HTR-8/SVneo (cell line): Measurements from ENCODE around the gene DNAH1.

Source experiments
- DNase-seq: peaks from one replicate; pipeline ENCODE4 v3.0.0; 2011; ENCODE audit warnings: low spot score, mixed read lengths; ENCODE audit not compliant: insufficient read length
- FAIRE-seq: peaks from 2 replicates; lab custom pipeline; 2011; peaks lifted over from hg19 to GRCh38; lab: Jason Lieb, UNC

The DNAH1 gene

GRCh38 chr3:52310861-52311575 is 5.1 kb upstream of the DNAH1 start:
- DNase-seq (no peak), FAIRE-seq (peak; percentile 59)

GRCh38 chr3:52311576-52312119 is 4.5 kb upstream of the DNAH1 start:
- no peak for FAIRE-seq
- no peak for DNase-seq

- DNase-seq = no peak
- no peak for FAIRE-seq
Observed at GRCh38 chr3:52313188-52313773, 2.8 kb upstream of the DNAH1 start.

- FAIRE-seq (peak; percentile 79), DNase-seq (peak; percentile 51)
Observed at GRCh38 chr3:52313774-52314188, 2.3 kb upstream of the DNAH1 start.

- FAIRE-seq (peak; percentile 64), DNase-seq (no peak)
Observed at GRCh38 chr3:52314489-52314888, 1.6 kb upstream of the DNAH1 start.

GRCh38 chr3:52315006-52315405 is 1.1 kb upstream of the DNAH1 start:
- DNase-seq = no peak
- FAIRE-seq = no peak

GRCh38 chr3:52317208-52318000 is 1.3 kb downstream of the DNAH1 start:
- DNase-seq (no peak), FAIRE-seq (no peak)

- FAIRE-seq (no peak), DNase-seq (no peak)
Observed at GRCh38 chr3:52318186-52318816, 2.2 kb downstream of the DNAH1 start.

GRCh38 chr3:52319921-52320595 is 3.9 kb downstream of the DNAH1 start:
- no peak for FAIRE-seq
- no peak for DNase-seq

GRCh38 chr3:52321481-52321880 is 5.4 kb downstream of the DNAH1 start:
- no peak for FAIRE-seq
- DNase-seq = no peak

GRCh38 chr3:52322466-52322865 is 6.3 kb downstream of the DNAH1 start:
- FAIRE-seq (peak; percentile 9), DNase-seq (no peak)

- no peak for DNase-seq
- peak; percentile 16 for FAIRE-seq
Observed at GRCh38 chr3:52323526-52324295, 7.6 kb downstream of the DNAH1 start.

GRCh38 chr3:52324676-52325075 is 8.6 kb downstream of the DNAH1 start:
- DNase-seq = no peak
- FAIRE-seq = no peak

- FAIRE-seq (no peak), DNase-seq (no peak)
Observed at GRCh38 chr3:52325686-52326085, 9.6 kb downstream of the DNAH1 start.

- FAIRE-seq (no peak), DNase-seq (no peak)
Observed at GRCh38 chr3:52326976-52327375, 10.9 kb downstream of the DNAH1 start.

GRCh38 chr3:52327486-52328290 is 11.6 kb downstream of the DNAH1 start:
- no peak for FAIRE-seq

GRCh38 chr3:52328536-52329080 is 12.5 kb downstream of the DNAH1 start:
- DNase-seq = no peak
- no peak for FAIRE-seq

More at GRCh38 chr3:52327486-52328290, 11.6 kb downstream of the DNAH1 start:
- no peak for DNase-seq

- FAIRE-seq = no peak
- no peak for DNase-seq
Observed at GRCh38 chr3:52330194-52330805, 14.2 kb downstream of the DNAH1 start.
